Nephron progenitor cell (in vitro differentiated cells): ENCODE results near the gene SH3RF1.

ENCODE experiments used
- DNase-seq: peaks from one replicate; pipeline ENCODE4 v3.0.0; 2021
- H3K27ac Mint-ChIP-seq: 2 replicates; pipeline ENCODE4 v1.8.0; 2021; ENCODE audit warnings: mild to moderate bottlenecking, moderate library complexity, mixed read lengths
- H3K27me3 Mint-ChIP-seq: 2 replicates; pipeline ENCODE4 v1.8.0; 2021; ENCODE audit warnings: mild to moderate bottlenecking, low read depth, mixed read lengths; ENCODE audit not compliant: poor library complexity
- H3K36me3 Mint-ChIP-seq: 2 replicates; pipeline ENCODE4 v1.8.0; 2021; ENCODE audit warnings: low read depth, mixed read lengths
- H3K4me1 Mint-ChIP-seq: 2 replicates; pipeline ENCODE4 v1.8.0; 2021; ENCODE audit warnings: mixed read lengths
- H3K4me3 Mint-ChIP-seq: 2 replicates; pipeline ENCODE4 v1.8.0; 2021; ENCODE audit warnings: mild to moderate bottlenecking, moderate library complexity, mixed read lengths
- H3K9me3 Mint-ChIP-seq: 2 replicates; pipeline ENCODE4 v1.8.0; 2021; ENCODE audit warnings: mild to moderate bottlenecking, moderate library complexity, mixed read lengths
- CTCF ChIP-seq: fragments of 200-600 bp; sonication (generic); IDR thresholded peaks from 2 replicates; pipeline ENCODE4 v1.5.0; 2021; ENCODE audit warnings: antibody characterized with exemption

Gene SH3RF1

GRCh38 chr4:169094656-169095231 is 176.0 kb downstream of the SH3RF1 start:
- H3K36me3 Mint-ChIP-seq: peaks cover 51% of the 10 kb centered on the region
- H3K4me1 Mint-ChIP-seq: peaks cover 9% of the 10 kb centered on the region
- H3K4me3 Mint-ChIP-seq: no peak overlapping the region
- H3K9me3 Mint-ChIP-seq: peaks cover 14% of the 10 kb centered on the region
- TF ChIP-seq CTCF: no peak
- H3K27ac Mint-ChIP-seq: peak overlapping the region; percentile 3
- no peak for DNase-seq
- no peaks in the 10 kb centered on the region for H3K27me3 Mint-ChIP-seq

- H3K4me1 Mint-ChIP-seq: peaks cover 9% of the 10 kb centered on the region
- no peak for DNase-seq
- no peaks in the 10 kb centered on the region for H3K27me3 Mint-ChIP-seq
- H3K4me3 Mint-ChIP-seq: no peak overlapping the region
- H3K27ac Mint-ChIP-seq: no peak overlapping the region
- TF ChIP-seq CTCF: no peak
- H3K9me3 Mint-ChIP-seq: peaks cover 14% of the 10 kb centered on the region
- peaks cover 53% of the 10 kb centered on the region for H3K36me3 Mint-ChIP-seq
Measured at GRCh38 chr4:169092889-169093522, 177.8 kb downstream of the SH3RF1 start.

- no peak for TF ChIP-seq CTCF
- Mint-ChIP-seq H3K27me3 (no peaks in the 10 kb centered on the region), H3K27ac (no peak overlapping the region), H3K9me3 (peaks cover 14% of the 10 kb centered on the region), H3K4me3 (no peak overlapping the region), H3K36me3 (peaks cover 41% of the 10 kb centered on the region), H3K4me1 (no peaks in the 10 kb centered on the region)
- DNase-seq: no peak
Measured at GRCh38 chr4:169090484-169091215, 180.1 kb downstream of the SH3RF1 start.

- H3K27ac Mint-ChIP-seq: no peak overlapping the region
- peaks cover under 1% of the 10 kb centered on the region for H3K4me1 Mint-ChIP-seq
- no peak for TF ChIP-seq CTCF
- no peak for DNase-seq
- H3K9me3 Mint-ChIP-seq: peaks cover 14% of the 10 kb centered on the region
- H3K4me3 Mint-ChIP-seq: no peak overlapping the region
- no peaks in the 10 kb centered on the region for H3K27me3 Mint-ChIP-seq
- H3K36me3 Mint-ChIP-seq: peaks cover 35% of the 10 kb centered on the region
Measured at GRCh38 chr4:169089004-169089403, 181.8 kb downstream of the SH3RF1 start.

- H3K4me3 Mint-ChIP-seq: no peak overlapping the region
- H3K4me1 Mint-ChIP-seq: peaks cover 18% of the 10 kb centered on the region
- H3K9me3 Mint-ChIP-seq: peaks cover 4% of the 10 kb centered on the region
- no peaks in the 10 kb centered on the region for H3K27me3 Mint-ChIP-seq
- no peak for TF ChIP-seq CTCF
- H3K36me3 Mint-ChIP-seq: peaks cover 21% of the 10 kb centered on the region
- DNase-seq: no peak
- H3K27ac Mint-ChIP-seq: no peak overlapping the region
Measured at GRCh38 chr4:169084954-169085353, 185.8 kb downstream of the SH3RF1 start.
